ENCODE data around the gene MGRN1.

DNA sequence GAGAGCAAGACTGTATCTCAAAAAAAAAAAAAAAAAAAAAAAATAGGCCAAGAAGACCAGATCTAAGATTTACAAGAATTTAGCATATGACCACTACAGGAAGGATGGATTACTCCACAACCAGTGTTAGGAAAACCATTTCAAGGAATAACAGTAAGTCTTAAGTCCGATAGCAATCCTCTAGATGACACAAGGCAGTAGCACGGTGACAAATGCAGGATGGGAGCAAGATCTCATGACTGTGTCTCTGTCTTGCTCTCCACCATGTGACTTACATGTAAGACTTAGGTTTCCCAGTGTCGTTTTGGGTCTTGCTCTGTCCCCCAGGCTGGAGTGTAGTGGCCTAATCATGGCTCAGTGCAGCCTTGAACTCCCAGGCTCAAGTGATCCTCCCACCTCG is 40.7 kb upstream of the MGRN1 start:
- TF ChIP-seq, protein P1, sequence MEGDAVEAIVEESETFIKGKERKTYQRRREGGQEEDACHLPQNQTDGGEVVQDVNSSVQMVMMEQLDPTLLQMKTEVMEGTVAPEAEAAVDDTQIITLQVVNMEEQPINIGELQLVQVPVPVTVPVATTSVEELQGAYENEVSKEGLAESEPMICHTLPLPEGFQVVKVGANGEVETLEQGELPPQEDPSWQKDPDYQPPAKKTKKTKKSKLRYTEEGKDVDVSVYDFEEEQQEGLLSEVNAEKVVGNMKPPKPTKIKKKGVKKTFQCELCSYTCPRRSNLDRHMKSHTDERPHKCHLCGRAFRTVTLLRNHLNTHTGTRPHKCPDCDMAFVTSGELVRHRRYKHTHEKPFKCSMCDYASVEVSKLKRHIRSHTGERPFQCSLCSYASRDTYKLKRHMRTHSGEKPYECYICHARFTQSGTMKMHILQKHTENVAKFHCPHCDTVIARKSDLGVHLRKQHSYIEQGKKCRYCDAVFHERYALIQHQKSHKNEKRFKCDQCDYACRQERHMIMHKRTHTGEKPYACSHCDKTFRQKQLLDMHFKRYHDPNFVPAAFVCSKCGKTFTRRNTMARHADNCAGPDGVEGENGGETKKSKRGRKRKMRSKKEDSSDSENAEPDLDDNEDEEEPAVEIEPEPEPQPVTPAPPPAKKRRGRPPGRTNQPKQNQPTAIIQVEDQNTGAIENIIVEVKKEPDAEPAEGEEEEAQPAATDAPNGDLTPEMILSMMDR (IDR thresholded peaks at IDR 0.05), result no peak
- TF ChIP-seq POLR2A (IDR thresholded peaks at IDR 0.05) (no peak), EP300 (IDR thresholded peaks at IDR 0.05) (no peak)
